SH-SY5Y (cell line): ENCODE results near the gene PNPT1.

Source experiments
- GATA2 ChIP-seq: IDR thresholded peaks from 2 replicates; pipeline ENCODE4 v1.6.1; 2011; ENCODE audit warnings: mild to moderate bottlenecking, low read depth, low read length
- GATA3 ChIP-seq: IDR thresholded peaks from 2 replicates; pipeline ENCODE4 v1.6.1; 2011; ENCODE audit warnings: low read depth, mild to moderate bottlenecking, low read length, moderate library complexity

The PNPT1 gene

DNA sequence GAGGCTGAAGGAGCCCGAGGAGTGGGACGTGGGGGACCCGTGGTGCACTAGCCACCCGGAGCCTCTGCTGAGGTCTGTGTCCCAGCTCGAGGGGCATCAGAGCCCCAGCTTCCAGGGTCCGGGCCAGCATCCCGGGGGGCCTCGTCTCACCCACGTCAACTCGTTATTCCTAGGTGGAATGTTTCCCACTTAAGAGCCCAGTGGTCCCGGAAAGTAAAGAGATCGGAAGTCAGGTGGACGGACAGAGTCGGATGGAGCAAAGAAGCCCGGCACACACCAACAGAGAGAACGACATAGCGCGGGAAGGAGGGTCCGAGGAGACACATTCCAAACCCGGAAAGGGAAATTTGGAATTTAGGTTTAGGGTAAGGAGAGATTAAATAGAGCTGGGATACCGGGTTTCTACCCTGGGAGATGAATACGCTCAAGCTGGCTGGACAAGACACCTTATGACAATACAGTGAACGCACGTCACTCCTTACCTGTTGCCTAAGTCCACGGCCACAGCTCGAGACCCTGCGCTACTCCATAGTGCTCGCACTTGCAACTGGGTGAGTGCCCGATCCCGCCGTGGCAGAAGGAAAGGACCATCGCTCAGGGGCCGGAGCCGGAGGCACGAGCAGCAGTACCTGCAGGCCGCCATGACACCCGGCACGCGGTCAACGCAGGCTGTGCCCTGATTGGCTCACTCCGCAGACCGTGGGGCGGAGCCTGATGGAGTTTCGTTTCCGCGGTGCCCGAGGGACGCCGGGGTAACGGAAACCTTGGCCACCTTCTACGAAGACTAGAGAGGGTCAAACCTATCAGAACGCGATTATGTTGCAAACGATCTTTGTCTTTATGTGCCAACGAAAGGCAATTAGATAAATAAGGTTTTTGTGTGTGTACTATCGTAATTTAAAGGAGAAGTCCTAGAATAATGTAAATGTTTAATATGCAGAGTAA is at the start of gene PNPT1:
TSS of gene PNPT1 (minus strand) at position 664 of the 945 bp plus-strand sequence. CDS start at position 643, 21 bp downstream.
- TF ChIP-seq GATA3 (no peak), GATA2 (no peak)

DNA sequence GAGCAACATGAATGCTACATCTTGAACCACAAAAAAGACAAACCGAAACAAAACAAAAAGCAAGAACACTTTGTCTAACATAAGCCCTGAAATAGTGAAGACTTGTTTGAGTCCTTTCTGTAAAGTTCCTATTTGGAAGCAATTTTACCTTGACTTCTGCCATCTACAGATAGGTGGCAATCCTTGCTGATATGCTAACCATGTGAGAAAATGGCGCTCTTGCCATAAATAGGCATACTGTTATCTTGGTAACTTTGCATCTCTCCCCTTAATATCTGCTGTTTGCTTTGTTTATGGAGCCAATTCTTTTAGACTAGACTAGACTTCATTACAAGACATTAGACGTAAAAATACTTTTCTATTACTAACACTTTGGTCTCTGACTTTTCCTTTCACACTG is 49.4 kb upstream of the PNPT1 start:
- TF ChIP-seq GATA2 (no peak), GATA3 (no peak)

DNA sequence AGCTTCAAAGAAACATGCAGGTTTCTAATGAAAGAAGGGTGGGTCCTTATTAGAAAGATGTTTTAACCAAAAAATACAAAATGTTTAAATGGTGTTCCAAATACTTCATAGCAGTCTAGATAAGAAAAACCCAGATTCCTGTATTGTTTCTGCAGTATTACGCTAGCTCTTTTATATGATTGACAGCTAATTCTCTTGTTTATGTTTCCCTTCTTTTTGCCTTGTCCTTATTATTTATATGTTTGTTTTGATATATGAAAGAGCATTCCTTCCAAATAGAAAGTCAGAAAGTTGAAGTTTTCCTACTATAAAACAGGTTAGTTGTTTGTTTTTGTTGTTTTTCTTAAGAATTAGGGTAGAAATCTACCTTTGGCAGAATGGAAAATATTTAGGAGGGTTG is 41.1 kb upstream of the PNPT1 start:
- TF ChIP-seq GATA2 (no peak), GATA3 (no peak)

GRCh38 chr2:55733335-55733734 is 39.7 kb upstream of the PNPT1 start:
- TF ChIP-seq GATA2 = no peak
- TF ChIP-seq GATA3 = no peak

GRCh38 chr2:55732854-55733253 is 39.2 kb upstream of the PNPT1 start:
- TF ChIP-seq GATA3 (no peak), GATA2 (no peak)

- no peak for TF ChIP-seq GATA2
- TF ChIP-seq GATA3 = no peak
These were observed 35.6 kb upstream of the PNPT1 start for GRCh38 chr2:55729136-55729685.

DNA sequence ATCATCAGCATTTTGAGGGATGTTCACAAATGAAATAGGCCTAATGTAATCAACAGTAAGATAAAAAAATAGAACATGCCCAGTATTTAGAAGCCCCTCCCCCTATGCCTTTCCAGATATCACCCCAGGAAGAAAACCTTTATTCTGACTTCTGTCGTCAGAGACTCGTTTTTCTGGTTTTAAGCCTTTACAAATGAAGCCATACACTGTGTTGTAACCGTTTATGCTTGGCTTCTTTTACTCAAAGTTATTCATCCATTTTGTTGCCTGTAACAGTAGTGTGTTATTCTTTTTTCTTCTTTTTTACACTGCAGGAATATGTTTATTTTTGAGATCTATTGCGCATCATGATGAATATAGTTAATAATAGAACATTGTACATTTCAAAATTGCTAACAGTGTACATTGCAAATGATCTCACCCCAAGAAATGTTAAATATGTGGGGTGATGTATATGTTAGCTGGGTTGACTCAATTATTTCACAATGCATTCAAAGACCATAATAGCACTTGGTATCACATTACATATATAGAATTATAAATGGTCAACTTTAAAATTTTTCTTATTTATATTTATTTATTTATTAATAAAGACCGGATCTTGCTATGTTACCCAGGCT is 28.1 kb upstream of the PNPT1 start:
- TF ChIP-seq GATA2 (no peak), GATA3 (no peak)

GRCh38 chr2:55720417-55720816 is 26.8 kb upstream of the PNPT1 start:
- TF ChIP-seq GATA3 (no peak), GATA2 (no peak)

- TF ChIP-seq GATA2 (no peak), GATA3 (no peak)
These were observed 26.2 kb upstream of the PNPT1 start for GRCh38 chr2:55719852-55720251.

- TF ChIP-seq GATA3 (no peak), GATA2 (no peak)
These were observed 24.7 kb upstream of the PNPT1 start for GRCh38 chr2:55718165-55719008.

DNA sequence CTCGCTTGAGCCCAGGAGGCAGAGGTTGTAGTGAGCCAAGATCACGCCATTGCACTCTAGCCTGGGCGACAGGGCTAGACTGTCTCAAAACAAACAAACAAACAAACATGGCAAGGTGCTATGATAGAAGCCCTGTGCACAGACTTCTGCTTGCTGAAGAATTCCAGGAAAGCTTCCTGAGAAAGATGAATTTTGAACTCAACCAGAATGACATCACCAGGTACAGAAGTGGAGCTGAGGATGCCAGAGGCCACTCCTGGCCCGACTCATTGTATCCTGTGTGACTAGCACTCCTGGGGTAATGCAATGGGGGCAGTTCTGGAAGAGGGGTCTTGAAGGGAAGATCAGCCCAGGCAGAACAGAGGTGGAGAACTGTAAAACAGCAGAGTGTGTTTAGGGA is 22.0 kb upstream of the PNPT1 start:
- TF ChIP-seq GATA3 (no peak), GATA2 (no peak)

DNA sequence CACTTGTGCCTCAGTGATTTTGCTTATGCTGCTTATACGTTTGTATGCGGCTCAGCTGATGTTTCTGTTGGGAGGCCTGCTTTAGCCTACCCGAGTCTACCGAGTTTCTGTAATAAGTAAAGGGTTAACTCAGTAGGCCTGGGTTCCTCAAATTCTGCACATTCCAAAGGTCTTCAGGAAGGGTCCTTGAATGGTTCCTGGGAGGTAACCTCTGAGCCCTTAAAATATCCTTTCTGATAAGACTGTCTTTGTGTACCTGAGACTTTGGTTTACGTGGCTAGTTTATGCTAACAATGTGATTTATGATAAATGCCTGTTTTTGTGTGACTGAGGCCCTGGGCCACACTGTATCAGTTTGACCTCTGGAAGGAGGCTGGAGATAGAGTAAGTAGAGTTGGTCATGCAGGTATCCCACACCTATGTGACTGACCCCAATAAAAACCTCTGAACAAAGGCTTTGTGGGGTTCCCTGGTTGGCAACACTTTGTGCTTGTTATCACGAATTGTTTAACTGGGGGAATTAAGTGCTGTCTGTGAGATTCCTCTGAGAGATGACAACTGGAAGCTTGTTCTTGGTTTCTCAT is 18.9 kb upstream of the PNPT1 start:
- TF ChIP-seq GATA3 (no peak), GATA2 (no peak)

GRCh38 chr2:55710025-55710424 is 16.4 kb upstream of the PNPT1 start:
- no peak for TF ChIP-seq GATA3

DNA sequence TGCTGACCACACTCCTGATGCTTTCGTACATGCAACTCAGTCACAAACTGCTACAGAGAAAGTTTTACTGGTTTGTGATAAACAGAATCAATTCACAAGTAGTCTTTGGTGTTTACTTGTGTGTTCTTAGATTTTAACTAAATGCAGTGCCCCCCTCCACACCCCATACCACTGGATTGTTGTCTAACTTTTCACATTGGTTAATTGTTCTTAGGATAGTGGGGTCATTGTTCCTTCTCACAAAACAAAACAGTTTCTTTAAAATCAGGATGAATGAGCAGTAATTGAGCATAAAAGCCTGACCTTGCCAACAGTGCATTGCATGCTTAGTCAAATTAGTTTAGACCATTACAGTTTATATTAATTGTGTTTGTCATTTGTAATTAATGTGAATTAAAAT is 14.1 kb upstream of the PNPT1 start:
- TF ChIP-seq GATA2 (no peak), GATA3 (no peak)
